NT2/D1 (cell line): ENCODE data around the gene PPP1CC.

Source experiments
- DNase-seq: peaks from one replicate; pipeline ENCODE4 v3.0.0-alpha.2; 2011; ENCODE audit warnings: low read depth, low spot score
- H3K27me3 ChIP-seq: 2 replicates; pipeline ENCODE4 v1.6.0; 2011; ENCODE audit warnings: mild to moderate bottlenecking; ENCODE audit not compliant: insufficient read length, insufficient read depth
- H3K36me3 ChIP-seq: 2 replicates; pipeline ENCODE4 v1.6.1; 2011; ENCODE audit warnings: mild to moderate bottlenecking, low read length, mixed read lengths; ENCODE audit not compliant: insufficient read depth, insufficient read length
- H3K4me1 ChIP-seq: 2 replicates; pipeline ENCODE4 v1.5.1; 2011; ENCODE audit not compliant: insufficient read depth, insufficient read length
- H3K4me3 ChIP-seq: 2 replicates; pipeline ENCODE4 v1.5.1; 2011; ENCODE audit warnings: low read depth; ENCODE audit not compliant: insufficient read length
- H3K9ac ChIP-seq: 2 replicates; pipeline ENCODE4 v1.6.0; 2011; ENCODE audit warnings: low read depth; ENCODE audit not compliant: insufficient read length
- H3K9me3 ChIP-seq: 2 replicates; pipeline ENCODE4 v1.5.1; 2011; ENCODE audit warnings: mild to moderate bottlenecking, low read length; ENCODE audit not compliant: insufficient read depth
- SUZ12 ChIP-seq: IDR thresholded peaks from 2 replicates; pipeline ENCODE4 v1.6.1; 2011; ENCODE audit not compliant: insufficient read length, insufficient read depth; ENCODE audit errors: extremely low read depth
- YY1 ChIP-seq: IDR thresholded peaks from 2 replicates; pipeline ENCODE4 v1.6.1; 2011; ENCODE audit not compliant: insufficient read length, insufficient read depth
- ZNF274 ChIP-seq: IDR thresholded peaks from 2 replicates; pipeline ENCODE4 v1.6.1; 2011; ENCODE audit warnings: mild to moderate bottlenecking, low read depth, low read length

Gene PPP1CC

GRCh38 chr12:110694330-110694901, 48.3 kb downstream of the PPP1CC start:
- no peak overlapping the region for H3K4me3 ChIP-seq

GRCh38 chr12:110693731-110694130, 49.0 kb downstream of the PPP1CC start:
- Histone ChIP-seq H3K9ac (no peak overlapping the region), H3K9me3 (no peaks in the 10 kb centered on the region), H3K27me3 (peaks cover 1% of the 10 kb centered on the region), H3K4me1 (peaks cover 5% of the 10 kb centered on the region), H3K36me3 (no peaks in the 10 kb centered on the region), H3K4me3 (no peak overlapping the region)
- TF ChIP-seq SUZ12 (no peak), ZNF274 (no peak), YY1 (no peak)
- DNase-seq = no peak

More at GRCh38 chr12:110694330-110694901, 48.3 kb downstream of the PPP1CC start:
- DNase-seq = no peak
- H3K4me1 ChIP-seq = peaks cover 5% of the 10 kb centered on the region
- TF ChIP-seq ZNF274 (no peak), YY1 (no peak), SUZ12 (no peak)
- no peaks in the 10 kb centered on the region for H3K27me3 ChIP-seq
- no peaks in the 10 kb centered on the region for H3K36me3 ChIP-seq
- no peak overlapping the region for H3K9ac ChIP-seq
- no peaks in the 10 kb centered on the region for H3K9me3 ChIP-seq

GRCh38 chr12:110690127-110690430, 52.6 kb downstream of the PPP1CC start:
- DNase-seq = no peak
- H3K4me3 ChIP-seq = peak overlapping the region; percentile 51
- peaks cover 12% of the 10 kb centered on the region for H3K4me1 ChIP-seq
- TF ChIP-seq YY1 (no peak), SUZ12 (no peak), ZNF274 (no peak)
- peak overlapping the region; percentile 86 for H3K9ac ChIP-seq
- H3K9me3 ChIP-seq = no peaks in the 10 kb centered on the region
- H3K27me3 ChIP-seq = peaks cover 19% of the 10 kb centered on the region
- H3K36me3 ChIP-seq = no peaks in the 10 kb centered on the region

GRCh38 chr12:110689281-110690126, 53.2 kb downstream of the PPP1CC start:
- TF ChIP-seq YY1 (no peak), SUZ12 (no peak)
- Histone ChIP-seq H3K4me3 (peak overlapping the region; percentile 51), H3K27me3 (peaks cover 19% of the 10 kb centered on the region), H3K4me1 (peaks cover 12% of the 10 kb centered on the region), H3K9me3 (no peaks in the 10 kb centered on the region), H3K9ac (peak overlapping the region; percentile 86), H3K36me3 (no peaks in the 10 kb centered on the region)
- DNase-seq = no peak

GRCh38 chr12:110688446-110689280, 54.0 kb downstream of the PPP1CC start, which contains the start of gene HVCN1:
TSS of gene HVCN1 (minus strand) at chr12:110689115. CDS start at chr12:110683245, 5,870 bp downstream.
- no peaks in the 10 kb centered on the region for H3K9me3 ChIP-seq
- H3K36me3 ChIP-seq = no peaks in the 10 kb centered on the region
- peak within 1 kb of the TSS; percentile 62 for H3K4me3 ChIP-seq
- peak within 1 kb of the TSS; percentile 87 for H3K9ac ChIP-seq
- no peak for TF ChIP-seq YY1
- no peak for TF ChIP-seq ZNF274
- no peak for TF ChIP-seq SUZ12
- H3K4me1 ChIP-seq = peaks cover 12% of the 10 kb centered on the region
- DNase-seq = no peak
- peaks cover 19% of the 10 kb centered on the region for H3K27me3 ChIP-seq

GRCh38 chr12:110687396-110688169, 55.1 kb downstream of the PPP1CC start:
- Histone ChIP-seq H3K4me1 (peaks cover 12% of the 10 kb centered on the region), H3K9ac (no peak overlapping the region), H3K4me3 (no peak overlapping the region), H3K9me3 (no peaks in the 10 kb centered on the region), H3K36me3 (no peaks in the 10 kb centered on the region), H3K27me3 (peaks cover 19% of the 10 kb centered on the region)
- DNase-seq = no peak
- TF ChIP-seq YY1 = no peak

- Histone ChIP-seq H3K4me3 (no peak overlapping the region), H3K4me1 (peaks cover 12% of the 10 kb centered on the region), H3K36me3 (no peaks in the 10 kb centered on the region), H3K9me3 (no peaks in the 10 kb centered on the region), H3K9ac (no peak overlapping the region), H3K27me3 (peaks cover 19% of the 10 kb centered on the region)
- no peak for DNase-seq
- no peak for TF ChIP-seq YY1
- no peak for TF ChIP-seq SUZ12
- no peak for TF ChIP-seq ZNF274
Measured at GRCh38 chr12:110686294-110686903, 56.3 kb downstream of the PPP1CC start.
